HCT116 (cell line): Measurements from ENCODE around the gene LRIG1. TPM values are rescaled to one million over a fixed set of nuclear protein-coding genes. Genes with fewer than 3 reads are reported as not detected.

Experiments used
- ATAC-seq: fragments of 200-7000 bp; cut with Tn5 transposase; 2 replicates; pipeline ENCODE4 v1.9.1; 2020; ENCODE audit warnings: mild to moderate bottlenecking, moderate library complexity
- BruUV-seq: library from RNA; stranded (reverse); fragments of 400-500 nt; replicated peaks from 2 replicates; lab custom pipeline; 2021; lab: Mats Ljungman, UMichigan
- CTCF ChIA-PET: fragments of 300-600 bp; sonication (Branson Sonifier 250); formaldehyde crosslinking; loops from one replicate; lab custom pipeline; 2021; ENCODE audit warnings: antibody characterized with exemption; lab: Charles Lee
- POLR2A ChIA-PET: fragments of 300-600, 350-600 bp; sonication (Branson Sonifier 250); formaldehyde crosslinking; loops from one replicate; lab custom pipeline; 2021; ENCODE audit warnings: antibody characterized with exemption; lab: Charles Lee
- RAD21 ChIA-PET, 2 experiments: fragments of 300-600 bp; sonication (Branson Sonifier 250); formaldehyde crosslinking; loops; one replicate each; lab custom pipeline; 2023; ENCODE audit warnings: low total read pairs in 2 of 2; ENCODE audit not compliant: uncharacterized antibody in 2 of 2, unreplicated experiment in 2 of 2, low non-redundant PET in 1 of 2; lab: Charles Lee
- DNase-seq: peaks from one replicate; pipeline ENCODE4 v3.0.0-alpha.2; 2010; ENCODE audit warnings: low read depth, low spot score
- H2AFZ ChIP-seq: fragments of 200-600 bp; shearing (Covaris generic), sonication (generic); 2 replicates; pipeline ENCODE4 v1.6.1; 2017; ENCODE audit warnings: low read depth, mixed run types, mixed read lengths, antibody characterized with exemption, low read length; ENCODE audit not compliant: poor library complexity, severe bottlenecking
- H3K27ac ChIP-seq: 2 replicates; pipeline ENCODE4 v1.5.1; 2012; ENCODE audit warnings: low read depth, low read length
- H3K27me3 ChIP-seq: fragments of 200-600 bp; sonication (generic); 2 replicates; pipeline ENCODE4 v1.6.1; 2016; ENCODE audit warnings: mixed run types, low read length, mixed read lengths; ENCODE audit not compliant: insufficient read depth
- H3K36me3 ChIP-seq, 2 experiments: fragments of 200-500 bp in 1 of 2; fragments of 200-600 bp in 1 of 2; sonication (Bioruptor generic) in 1 of 2; sonication (generic) in 1 of 2; 2 replicates each; pipeline versions ENCODE4 v1.5.1 to v1.6.1; 2014 to 2016; ENCODE audit warnings: low read length in 2 of 2, inconsistent platforms in 1 of 2, mixed read lengths in 1 of 2, mixed run types in 1 of 2; ENCODE audit not compliant: insufficient read depth in 2 of 2, control insufficient read depth in 1 of 2
- H3K4me1 ChIP-seq, 2 experiments: fragments of 200-600 bp in 1 of 2; sonication (generic) in 1 of 2; 2 replicates each; pipeline versions ENCODE4 v1.5.1 to v1.6.1; 2012 to 2017; ENCODE audit warnings: low read length in 2 of 2, inconsistent platforms in 1 of 2, mild to moderate bottlenecking in 1 of 2, mixed read lengths in 1 of 2, mixed run types in 1 of 2, moderate library complexity in 1 of 2; ENCODE audit not compliant: insufficient read depth in 2 of 2, control insufficient read depth in 1 of 2
- H3K4me2 ChIP-seq: fragments of 200-600 bp; sonication (generic); 2 replicates; pipeline ENCODE4 v1.6.1; 2017; ENCODE audit warnings: mixed run types, low read length, mixed read lengths
- H3K4me3 ChIP-seq, 2 experiments: fragments of 200-600 bp in 1 of 2; sonication (generic) in 1 of 2; replicated peaks in 1 of 2; 2 replicates each; pipeline ENCODE4 v1.5.1; 2011 to 2016; ENCODE audit warnings: low read length in 2 of 2, control low read depth in 1 of 2, low read depth in 1 of 2, mild to moderate bottlenecking in 1 of 2, mixed read lengths in 1 of 2, mixed run types in 1 of 2
- H3K79me2 ChIP-seq: fragments of 200-600 bp; sonication (generic); 2 replicates; pipeline ENCODE4 v1.6.1; 2017; ENCODE audit warnings: mild to moderate bottlenecking, mixed run types, low read length, moderate library complexity, mixed read lengths; ENCODE audit not compliant: insufficient read depth
- H3K9ac ChIP-seq: fragments of 200-600 bp; sonication (generic); 2 replicates; pipeline ENCODE4 v1.6.1; 2016; ENCODE audit warnings: low read length, mixed read lengths
- H3K9me2 ChIP-seq: fragments of 200-600 bp; sonication (generic), shearing (Covaris generic); 2 replicates; pipeline ENCODE4 v1.6.1; 2017; ENCODE audit warnings: mixed run types, mild to moderate bottlenecking, moderate library complexity; ENCODE audit not compliant: insufficient read depth
- H3K9me3 ChIP-seq, 2 experiments: fragments of 200-500 bp in 1 of 2; fragments of 200-600 bp in 1 of 2; sonication (Bioruptor generic) in 1 of 2; sonication (generic) in 1 of 2; 2 replicates each; pipeline ENCODE4 v1.6.1; 2014 to 2017; ENCODE audit warnings: low read length in 2 of 2, mixed read lengths in 2 of 2, inconsistent platforms in 1 of 2, low read depth in 1 of 2, mild to moderate bottlenecking in 1 of 2, mixed run types in 1 of 2, moderate library complexity in 1 of 2; ENCODE audit not compliant: control insufficient read depth in 1 of 2, insufficient read depth in 1 of 2
- H4K20me1 ChIP-seq: fragments of 200-600 bp; sonication (generic), shearing (Covaris generic); 2 replicates; pipeline ENCODE4 v1.6.1; 2017; ENCODE audit warnings: mixed run types, mild to moderate bottlenecking, moderate library complexity; ENCODE audit not compliant: insufficient read depth
- ATF3 ChIP-seq: IDR thresholded peaks from 2 replicates; pipeline ENCODE4 v1.6.1; 2012
- CBX3 ChIP-seq: IDR thresholded peaks from 2 replicates; pipeline ENCODE4 v1.6.1; 2012; ENCODE audit warnings: low read depth
- ELF1 ChIP-seq: IDR thresholded peaks from 2 replicates; pipeline ENCODE4 v1.6.1; 2012; ENCODE audit warnings: low read depth, borderline replicate concordance
- FOSL1 ChIP-seq: IDR thresholded peaks from 2 replicates; pipeline ENCODE4 v1.6.1; 2012; ENCODE audit warnings: low read depth
- RAD21 ChIP-seq: IDR thresholded peaks from 2 replicates; pipeline ENCODE4 v1.6.1; 2012; ENCODE audit warnings: low read depth, mild to moderate bottlenecking
- SIN3A ChIP-seq: IDR thresholded peaks from 2 replicates; pipeline ENCODE4 v1.6.1; 2012; ENCODE audit warnings: low read depth
- TCF7L2 ChIP-seq: IDR thresholded peaks from 2 replicates; pipeline ENCODE4 v1.7.0; 2011; ENCODE audit warnings: borderline replicate concordance, inconsistent platforms; ENCODE audit not compliant: insufficient read depth, insufficient read length; ENCODE audit errors: extremely low read depth
- ZNF274 ChIP-seq: fragments of 200-500 bp; sonication (Bioruptor generic); IDR thresholded peaks from 2 replicates; pipeline ENCODE4 v1.6.1; 2014; ENCODE audit warnings: mild to moderate bottlenecking, low read depth, low read length, inconsistent platforms
- intact Hi-C: fragments of 100-400 bp; cut with micrococcal nuclease; formaldehyde crosslinking; loops from 2 replicates; pipeline ENCODE4 v1.10.0; 2022
- total RNA-seq: library from RNA; stranded (reverse); gene quantifications from one replicate; pipeline ENCODE4 v1.2.1, GENCODE V29; 2021; ENCODE audit not compliant: unreplicated experiment
- TF ChIP-seq, protein P1 (sequence below): IDR thresholded peaks from 2 replicates; pipeline ENCODE4 v1.6.1; 2011; ENCODE audit warnings: mild to moderate bottlenecking, low read length, moderate library complexity; ENCODE audit not compliant: insufficient replicate concordance; ENCODE audit errors: extremely low read depth

LRIG1 gene
- total RNA-seq, 1 experiment from 2014 or later = 3.1 TPM

GRCh38 chr3:66365080-66365479 is 135.7 kb downstream of the LRIG1 start:
- Histone ChIP-seq H3K4me1 (no peaks in the 10 kb centered on the region), H3K4me3 (no peak overlapping the region), H3K4me2 (no peak overlapping the region), H3K27me3 (no peaks in the 10 kb centered on the region), H2AFZ (no peak overlapping the region), H3K79me2 (no peaks in the 10 kb centered on the region), H3K9me3 (no peaks in the 10 kb centered on the region), H4K20me1 (no peaks in the 10 kb centered on the region), H3K9ac (no peak overlapping the region), H3K27ac (no peak overlapping the region), H3K9me2 (no peaks in the 10 kb centered on the region), H3K36me3 (no peaks in the 10 kb centered on the region)
- no peak for ATAC-seq
- ChIA-PET CTCF (no interaction called here), RAD21 (no interaction called here), POLR2A (no interaction called here)
- DNase-seq = no peak
- intact Hi-C loops = no loop called here
- TF ChIP-seq FOSL1 = no peak
- no peak for TF ChIP-seq RAD21
- TF ChIP-seq, protein P1, sequence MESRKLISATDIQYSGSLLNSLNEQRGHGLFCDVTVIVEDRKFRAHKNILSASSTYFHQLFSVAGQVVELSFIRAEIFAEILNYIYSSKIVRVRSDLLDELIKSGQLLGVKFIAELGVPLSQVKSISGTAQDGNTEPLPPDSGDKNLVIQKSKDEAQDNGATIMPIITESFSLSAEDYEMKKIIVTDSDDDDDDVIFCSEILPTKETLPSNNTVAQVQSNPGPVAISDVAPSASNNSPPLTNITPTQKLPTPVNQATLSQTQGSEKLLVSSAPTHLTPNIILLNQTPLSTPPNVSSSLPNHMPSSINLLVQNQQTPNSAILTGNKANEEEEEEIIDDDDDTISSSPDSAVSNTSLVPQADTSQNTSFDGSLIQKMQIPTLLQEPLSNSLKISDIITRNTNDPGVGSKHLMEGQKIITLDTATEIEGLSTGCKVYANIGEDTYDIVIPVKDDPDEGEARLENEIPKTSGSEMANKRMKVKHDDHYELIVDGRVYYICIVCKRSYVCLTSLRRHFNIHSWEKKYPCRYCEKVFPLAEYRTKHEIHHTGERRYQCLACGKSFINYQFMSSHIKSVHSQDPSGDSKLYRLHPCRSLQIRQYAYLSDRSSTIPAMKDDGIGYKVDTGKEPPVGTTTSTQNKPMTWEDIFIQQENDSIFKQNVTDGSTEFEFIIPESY = no peak
- no peak for TF ChIP-seq ATF3
- TF ChIP-seq TCF7L2 = no peak
- no peak for TF ChIP-seq ZNF274
- TF ChIP-seq SIN3A = no peak
- no peak for TF ChIP-seq CBX3
- TF ChIP-seq ELF1 = no peak
- no TSS peak for BruUV-seq
